NCI-H510A treated with DMSO at 0.1 percent for 48 hours (cell line): Measurements from ENCODE around the gene GPR33.
"Not testable (repeated sequence)": the region's sequence is repeated elsewhere in the genome, so short reads cannot be mapped to it uniquely, and the experiment has no call there.

Experiments
- DNase-seq: peaks from one replicate; lab custom pipeline; 2025; lab: John Stamatoyannopoulos, UW

Gene GPR33

DNA sequence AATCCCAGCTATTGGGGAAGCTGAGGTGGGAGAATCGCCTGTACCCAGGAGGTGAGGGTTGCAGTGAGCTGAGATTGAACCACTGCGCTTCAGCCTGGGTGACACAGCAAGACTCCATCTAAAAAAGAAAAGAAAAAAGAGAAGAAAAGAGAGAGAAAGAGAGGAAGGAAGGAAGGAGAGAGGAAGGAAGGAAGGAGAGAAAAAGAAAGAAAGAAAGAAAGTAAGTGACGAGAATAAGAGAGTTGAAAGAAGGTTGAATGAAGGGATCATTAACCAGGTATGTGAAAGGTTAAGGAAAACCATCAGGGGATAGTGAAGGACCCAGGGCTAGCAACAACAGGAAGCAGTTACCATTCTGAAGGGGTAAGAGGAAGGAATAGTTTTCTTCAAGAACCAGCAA lies 26.3 kb downstream of the GPR33 start:
- no peak for DNase-seq

- DNase-seq = no peak
Measured at GRCh38 chr14:31457665-31458659, 29.9 kb downstream of the GPR33 start.

DNA sequence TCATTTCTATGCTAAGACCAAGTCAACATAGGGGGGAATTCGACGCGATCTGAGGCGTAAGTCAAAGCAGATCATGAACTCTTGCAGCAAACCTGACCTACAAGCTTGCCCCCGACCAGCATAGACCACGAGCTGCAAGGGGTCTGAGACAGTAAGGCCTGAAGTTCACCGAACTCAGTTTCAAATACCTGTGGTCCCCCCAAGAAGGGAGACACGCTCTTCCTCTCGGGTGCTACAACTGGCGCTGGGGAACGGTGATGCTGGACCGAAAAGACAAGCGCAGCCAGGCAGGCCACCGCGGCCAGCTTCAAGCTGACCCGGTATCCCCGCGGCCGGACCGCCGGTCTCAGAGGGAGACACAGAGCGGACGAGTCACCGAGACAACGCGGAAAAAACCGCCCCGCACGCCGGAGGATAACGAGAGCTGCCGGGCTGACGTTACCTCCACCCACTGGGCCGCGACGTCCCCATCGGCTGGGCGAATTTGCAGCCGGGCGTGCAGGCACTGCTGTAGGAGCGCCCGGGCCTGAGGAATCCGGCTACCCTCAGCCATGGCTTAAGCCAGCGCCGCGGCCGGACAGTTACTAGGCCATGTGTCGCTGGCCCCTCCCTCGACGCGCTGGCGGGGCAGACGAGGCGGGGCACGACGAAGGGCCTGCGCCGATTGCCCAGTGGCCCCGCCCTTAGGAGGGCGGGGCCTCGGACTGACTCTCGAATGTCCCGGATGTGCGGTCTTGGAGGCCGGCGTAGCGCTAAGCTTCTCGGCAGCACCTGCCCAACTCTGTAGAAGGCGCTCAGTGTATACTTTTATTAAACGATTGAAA lies 30.8 kb downstream of the GPR33 start, which contains the start of gene DTD2:
DTD2 (minus strand) TSS at position 666 of the 824 bp plus-strand sequence; CDS start at position 553, 113 bp downstream.
- peak; percentile 92 for DNase-seq

DNA sequence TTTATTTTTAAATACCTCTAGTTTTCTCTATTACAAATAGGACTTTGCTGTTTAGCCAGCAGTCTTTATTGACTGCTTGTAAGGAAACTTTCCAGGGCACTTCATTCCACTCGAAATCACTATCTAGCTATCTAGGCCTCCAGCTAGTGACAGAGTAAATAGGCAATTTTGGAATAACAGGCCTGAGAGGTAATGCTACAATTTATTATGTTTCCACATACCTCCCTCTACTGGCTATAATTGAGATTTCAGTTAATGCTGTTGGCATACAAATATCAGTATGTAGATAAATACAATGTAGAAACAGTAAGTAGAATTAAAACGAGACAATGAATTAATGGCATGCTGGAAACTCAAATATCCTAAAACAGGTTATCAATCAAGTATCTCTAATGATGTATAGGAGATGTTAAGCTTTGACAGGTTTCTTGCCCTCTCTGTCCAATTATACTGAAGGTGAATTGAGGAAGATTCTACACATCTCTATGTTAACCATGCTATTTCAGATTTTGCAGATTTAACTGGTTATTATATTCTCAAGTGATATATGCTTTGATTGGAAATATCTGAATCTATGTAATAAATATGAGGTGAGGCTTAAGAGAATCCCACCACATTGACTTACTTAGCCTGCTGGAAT lies 37.7 kb downstream of the GPR33 start:
- DNase-seq = no peak

- DNase-seq = no peak
Measured at GRCh38 chr14:31449136-31449535, 38.7 kb downstream of the GPR33 start.

DNA sequence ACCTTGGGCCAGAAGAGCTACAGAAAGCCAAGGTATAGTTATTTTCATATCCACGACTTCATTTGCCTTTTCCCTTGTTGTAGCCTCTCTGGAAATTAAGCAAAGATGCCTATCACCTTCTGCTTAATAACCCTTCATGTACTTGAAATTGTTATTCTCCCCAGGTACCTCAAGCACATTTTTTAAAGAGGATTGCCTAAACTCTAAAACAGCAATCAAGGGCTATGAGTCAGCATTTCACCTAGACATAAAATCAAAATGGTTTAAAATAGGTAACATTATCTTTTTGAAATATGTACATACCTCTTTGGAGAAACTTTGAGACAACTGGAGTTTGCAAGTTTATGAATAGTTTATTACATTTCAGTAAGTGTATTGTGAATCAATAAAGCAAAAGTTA lies 42.1 kb downstream of the GPR33 start:
- no peak for DNase-seq

GRCh38 chr14:31442284-31442683 lies 45.6 kb downstream of the GPR33 start:
- DNase-seq = no peak

DNA sequence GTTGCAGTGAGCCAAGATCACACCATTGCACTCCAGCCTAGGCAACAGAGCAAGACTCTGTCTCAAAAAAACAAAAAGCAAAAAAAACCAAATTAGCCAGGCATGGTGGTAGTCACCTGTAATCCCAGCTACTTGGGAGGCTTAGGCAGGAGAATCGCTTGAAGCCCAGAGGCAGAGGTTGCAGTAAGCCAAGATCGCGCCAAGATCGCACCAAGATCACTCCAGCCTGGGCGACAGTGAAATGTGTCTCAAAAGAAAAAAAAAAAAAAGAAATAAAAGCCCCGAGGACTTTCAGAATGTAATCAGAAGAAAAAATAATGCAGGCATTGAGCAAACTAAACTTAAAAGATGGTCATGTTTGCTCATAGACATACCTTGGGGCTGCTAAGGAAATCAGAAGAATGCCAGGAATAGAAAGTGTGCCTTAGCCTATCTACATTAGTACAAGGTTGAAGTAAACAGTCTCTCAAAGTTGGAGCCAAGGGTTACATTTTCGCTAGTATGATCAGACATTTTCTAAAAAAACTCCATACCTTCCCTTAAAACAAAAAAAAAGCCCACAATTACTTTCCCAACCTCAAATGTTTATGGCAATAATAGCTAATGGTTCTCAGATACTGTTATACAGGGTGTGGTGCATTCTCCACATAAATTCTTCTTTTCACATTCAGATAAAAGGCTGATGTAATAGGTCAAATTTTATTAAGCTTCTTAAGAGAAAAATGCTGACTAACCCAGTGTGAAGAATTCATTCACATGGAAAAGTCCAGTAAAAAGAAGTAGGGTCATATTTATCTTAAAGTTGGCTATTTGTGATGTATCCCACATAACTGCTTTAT lies 46.3 kb downstream of the GPR33 start:
- DNase-seq = no peak

DNA sequence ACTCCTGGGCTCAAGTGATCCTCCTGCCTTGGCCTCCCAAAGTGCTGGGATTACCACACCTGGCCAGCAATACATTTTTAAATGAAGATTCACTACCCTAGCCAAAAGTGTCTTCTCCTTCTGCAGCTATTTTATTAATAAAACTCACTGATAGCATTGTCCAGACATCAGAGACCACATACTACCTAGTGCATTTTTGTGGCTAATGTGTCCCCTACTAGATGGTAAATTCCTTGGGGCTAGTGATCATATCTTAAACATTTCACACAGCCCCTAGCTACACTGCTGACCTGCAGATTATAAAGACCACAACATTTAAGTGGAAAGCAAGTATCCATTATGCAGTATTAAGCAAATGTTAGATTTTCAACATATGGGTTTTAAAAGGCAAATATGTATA lies 47.6 kb downstream of the GPR33 start:
- DNase-seq = no peak

DNA sequence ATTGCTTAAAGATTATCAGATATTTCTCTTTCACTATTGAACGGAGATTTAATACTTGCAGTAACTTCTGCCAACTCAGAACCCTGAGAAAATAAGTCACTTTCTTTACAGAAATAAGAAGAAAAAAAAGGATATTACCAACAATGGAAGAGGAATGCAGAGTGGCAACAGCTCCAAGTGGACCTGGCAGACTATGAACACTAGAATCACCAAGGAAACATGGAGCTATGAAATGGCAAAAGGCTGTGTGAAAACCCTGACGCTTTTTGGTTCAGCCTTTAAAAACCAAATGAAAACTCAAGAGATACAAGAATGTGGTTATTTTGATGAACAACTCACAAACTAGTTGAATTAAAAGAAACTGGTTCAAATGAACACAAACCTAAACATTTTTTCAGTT lies 48.3 kb downstream of the GPR33 start:
- no peak for DNase-seq

- not testable (repeated sequence) for DNase-seq
Measured at GRCh38 chr14:31437045-31437691, 50.7 kb downstream of the GPR33 start.

- DNase-seq = no peak
Measured at GRCh38 chr14:31435276-31435675, 52.6 kb downstream of the GPR33 start.
